Stomach (tissue), 9 donors: ENCODE measurements around the gene RGS7. TPM values are rescaled to one million over a fixed set of nuclear protein-coding genes. Genes with fewer than 3 reads are reported as not detected.

Experiments
- DNase-seq, 2 donors: peaks; one replicate each; pipeline versions ENCODE4 v3.0.0 to v3.0.0-alpha.2; 2013 to 2019
- H3K27ac ChIP-seq, 5 donors: fragments of 200-600 bp in 4 of 5; sonication (generic) in 4 of 5; one replicate each; pipeline ENCODE4 v1.5.1; 2013 to 2019; ENCODE audit warnings: mild to moderate bottlenecking in 1 of 5, moderate library complexity in 1 of 5
- H3K27me3 ChIP-seq, 3 donors: fragments of 200-600 bp; sonication (generic); one replicate each; pipeline ENCODE4 v1.5.1; 2017 to 2019; ENCODE audit warnings: mixed run types in 1 of 3
- H3K36me3 ChIP-seq, 4 donors: fragments of 200-600 bp; sonication (generic); 1 replicate in 3 of 4; 2 replicates in 1 of 4; pipeline ENCODE4 v1.5.1; 2016 to 2019
- H3K4me1 ChIP-seq, 4 donors: fragments of 200-600 bp; sonication (generic); one replicate each; pipeline ENCODE4 v1.5.1; 2016 to 2019
- H3K4me3 ChIP-seq, 4 donors: fragments of 200-600 bp; sonication (generic) in 3 of 4; one replicate each; pipeline ENCODE4 v1.5.1; 2016 to 2019; ENCODE audit warnings: mild to moderate bottlenecking in 1 of 4
- H3K9me3 ChIP-seq, 4 donors: fragments of 200-600 bp; sonication (generic); one replicate each; pipeline ENCODE4 v1.5.1; 2016 to 2019
- EP300 ChIP-seq: sonication (generic); formaldehyde crosslinking; IDR thresholded peaks from one replicate; pipeline ENCODE4 v1.6.1; 2017; ENCODE audit warnings: antibody characterized with exemption
- POLR2A ChIP-seq, 4 donors: fragments of 450-650 bp; IDR thresholded peaks; one replicate each; pipeline ENCODE4 v1.6.1; 2016; ENCODE audit warnings: antibody characterized with exemption in 4 of 4, control low read depth in 2 of 4, mild to moderate bottlenecking in 1 of 4, moderate library complexity in 1 of 4
- POLR2AphosphoS5 ChIP-seq, 3 donors: sonication (generic); formaldehyde crosslinking; IDR thresholded peaks; one replicate each; pipeline ENCODE4 v1.6.1; 2016; ENCODE audit warnings: antibody characterized with exemption in 3 of 3
- WGBS, 5 donors: extraction: QIAGEN DNeasy Blood & Tissue Kit in 3 of 5; methylation state at CpG; one replicate each; pipeline versions ENCODE4 v1.1.5 to v1.1.7; 2013 to 2018; 5-methylcytosine and 5-hydroxymethylcytosine counted together
- intact Hi-C: fragments of 100-400 bp; cut with DNase I; formaldehyde crosslinking; loops from one replicate; pipeline ENCODE4 v1.15.1; 2023; ENCODE audit warnings: low total_unique reads
- polyA plus RNA-seq, 3 donors: library from polyadenylated mRNA; stranded (reverse); fragments of 200-250 nt; gene quantifications; one replicate each; pipeline ENCODE4 v1.2.3, GENCODE V29; 2013
- total RNA-seq, 5 donors: library from RNA; depleted of rRNA; stranded (reverse); fragments of >200 nt; gene quantifications; one replicate each; pipeline versions ENCODE4 v1.1.0 to v1.2.3, GENCODE V29; 2014 to 2016
- TF ChIP-seq, protein P1 (sequence below), 7 experiments: fragments of 450-650 bp in 4 of 7; fragments of 200-600 bp in 3 of 7; sonication (generic) in 3 of 7; IDR thresholded peaks; one replicate each; pipeline ENCODE4 v1.5.1; 2016 to 2019; ENCODE audit warnings: antibody characterized with exemption in 7 of 7, control low read depth in 2 of 7, mild to moderate bottlenecking in 1 of 7
- donor health status: healthy with polysubstance abuse.
- donor health status: Bipolar disorder and iron deficiency.
- donor health status: healthy.

Gene RGS7
- total and polyA plus RNA-seq, 8 donors = 0.23 to 2.9 (median 1.9) TPM; not detected in 2

DNA sequence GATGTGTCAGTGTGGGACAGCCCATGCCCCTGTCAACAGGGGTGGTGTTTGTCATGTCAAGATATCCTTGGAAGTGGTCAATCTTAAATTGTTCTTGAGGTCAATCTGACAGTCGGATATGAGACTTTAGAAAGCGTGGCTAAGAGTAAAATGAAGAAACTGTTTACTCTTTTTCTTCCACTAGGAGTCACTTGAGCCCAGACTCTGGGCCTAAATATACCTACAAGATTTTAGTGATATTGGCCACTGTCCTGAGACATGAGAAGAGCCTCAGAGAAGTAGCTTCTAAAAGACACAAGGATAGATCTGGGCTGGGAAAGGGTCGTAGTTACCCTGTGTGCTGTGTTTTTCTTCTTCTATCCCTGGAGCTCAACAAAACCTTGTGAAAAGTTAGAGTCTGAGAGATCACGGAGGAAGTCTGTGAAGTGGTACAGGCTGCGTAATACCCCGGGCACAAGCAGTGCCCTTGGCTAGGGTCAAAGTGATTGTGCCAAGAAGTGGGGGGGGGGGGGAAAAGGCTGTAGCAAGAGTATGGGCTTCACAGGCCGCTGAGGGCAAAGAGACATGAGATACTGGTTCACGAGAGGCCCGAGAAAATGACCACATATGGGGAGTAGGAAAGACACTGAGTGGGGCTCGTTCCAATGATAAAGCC lies 389.8 kb downstream of the RGS7 start:
- Histone ChIP-seq H3K4me3 (no peak overlapping the region), H3K36me3 (no peaks in the 10 kb centered on the region), H3K4me1 (no peaks in the 10 kb centered on the region), H3K9me3 (no peaks in the 10 kb centered on the region), H3K27ac (no peak overlapping the region), H3K27me3 (no peaks in the 10 kb centered on the region)
- WGBS, 5 donors = 69 to 81% (median 75%) methylated on average over 10 of the region's 10 CpGs
- intact Hi-C loops = no loop called here
- DNase-seq = peak in 1 of 2 donors; percentile 27
- TF ChIP-seq, protein P1, sequence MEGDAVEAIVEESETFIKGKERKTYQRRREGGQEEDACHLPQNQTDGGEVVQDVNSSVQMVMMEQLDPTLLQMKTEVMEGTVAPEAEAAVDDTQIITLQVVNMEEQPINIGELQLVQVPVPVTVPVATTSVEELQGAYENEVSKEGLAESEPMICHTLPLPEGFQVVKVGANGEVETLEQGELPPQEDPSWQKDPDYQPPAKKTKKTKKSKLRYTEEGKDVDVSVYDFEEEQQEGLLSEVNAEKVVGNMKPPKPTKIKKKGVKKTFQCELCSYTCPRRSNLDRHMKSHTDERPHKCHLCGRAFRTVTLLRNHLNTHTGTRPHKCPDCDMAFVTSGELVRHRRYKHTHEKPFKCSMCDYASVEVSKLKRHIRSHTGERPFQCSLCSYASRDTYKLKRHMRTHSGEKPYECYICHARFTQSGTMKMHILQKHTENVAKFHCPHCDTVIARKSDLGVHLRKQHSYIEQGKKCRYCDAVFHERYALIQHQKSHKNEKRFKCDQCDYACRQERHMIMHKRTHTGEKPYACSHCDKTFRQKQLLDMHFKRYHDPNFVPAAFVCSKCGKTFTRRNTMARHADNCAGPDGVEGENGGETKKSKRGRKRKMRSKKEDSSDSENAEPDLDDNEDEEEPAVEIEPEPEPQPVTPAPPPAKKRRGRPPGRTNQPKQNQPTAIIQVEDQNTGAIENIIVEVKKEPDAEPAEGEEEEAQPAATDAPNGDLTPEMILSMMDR (IDR thresholded peaks at IDR 0.05) = peak in 3 of 7 experiments; percentile 25 to 51 (median 33)
- no peak for TF ChIP-seq POLR2A (IDR thresholded peaks at IDR 0.05)

DNA sequence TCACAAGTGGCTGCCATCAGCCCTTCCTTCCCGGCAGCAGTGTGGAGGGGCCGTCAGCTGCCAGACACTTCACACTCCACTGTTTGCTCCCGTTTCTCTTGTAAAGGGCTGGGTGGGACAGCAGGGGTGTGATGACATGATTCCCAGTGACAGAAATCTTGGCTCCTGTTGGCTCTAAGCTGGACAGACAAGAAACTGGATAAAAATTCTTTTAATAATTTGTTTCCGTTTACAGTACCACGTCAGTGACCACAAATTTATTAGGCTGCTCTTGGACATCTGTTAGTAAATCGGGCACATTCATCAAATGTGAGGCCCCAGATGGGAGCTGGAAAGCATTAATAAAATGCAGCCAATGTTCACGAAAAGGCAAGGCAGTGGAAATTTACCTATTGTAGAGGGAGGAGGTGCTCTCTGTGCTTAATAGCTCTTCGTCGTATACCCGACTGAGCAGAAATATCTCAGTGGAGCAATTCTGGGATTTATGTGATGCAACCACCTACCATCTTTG lies 391.4 kb downstream of the RGS7 start:
- no peaks in the 10 kb centered on the region for H3K9me3 ChIP-seq
- no peaks in the 10 kb centered on the region for H3K27me3 ChIP-seq
- H3K4me1 ChIP-seq = no peaks in the 10 kb centered on the region
- TF ChIP-seq, protein P1 (IDR thresholded peaks at IDR 0.05) = no peak
- TF ChIP-seq POLR2A (IDR thresholded peaks at IDR 0.05) (no peak), POLR2AphosphoS5 (IDR thresholded peaks at IDR 0.05) (no peak), EP300 (no peak)
- WGBS, 5 donors = 46 to 63% (median 57%) methylated on average over 10 of the region's 10 CpGs
- peak in 1 of 2 donors; percentile 12 for DNase-seq
- intact Hi-C loops = no loop called here
- H3K36me3 ChIP-seq = no peaks in the 10 kb centered on the region
- H3K4me3 ChIP-seq = no peak overlapping the region
- H3K27ac ChIP-seq = no peak overlapping the region

DNA sequence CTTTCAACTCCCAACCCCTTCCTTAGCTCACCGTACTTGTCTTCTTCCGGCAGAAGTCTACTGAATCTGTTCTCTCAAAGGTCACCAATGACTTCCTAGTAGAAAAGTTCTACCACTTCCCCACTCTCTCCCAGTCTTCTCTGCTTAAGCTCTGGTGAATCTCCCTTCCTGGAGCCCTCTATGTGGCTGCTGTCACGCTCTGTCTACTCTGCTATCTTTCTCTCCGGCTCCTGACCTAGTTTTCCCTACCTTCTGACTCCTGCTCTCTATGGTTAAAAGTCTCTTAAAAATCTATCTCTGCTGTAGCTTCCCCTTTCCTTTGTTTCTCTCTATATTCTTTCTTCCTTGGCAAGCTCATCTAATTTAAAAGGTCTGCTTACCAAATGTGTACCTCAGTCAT lies 394.9 kb downstream of the RGS7 start:
- WGBS, 5 donors = 77 to 89% (median 86%) methylated on average over 4 of the region's 4 CpGs
- Histone ChIP-seq H3K27me3 (no peaks in the 10 kb centered on the region), H3K9me3 (no peaks in the 10 kb centered on the region), H3K4me1 (no peaks in the 10 kb centered on the region), H3K4me3 (no peak overlapping the region), H3K27ac (no peak overlapping the region), H3K36me3 (no peaks in the 10 kb centered on the region)
- intact Hi-C loops = no loop called here
- TF ChIP-seq POLR2AphosphoS5 (IDR thresholded peaks at IDR 0.05) = no peak
- no peak for DNase-seq

DNA sequence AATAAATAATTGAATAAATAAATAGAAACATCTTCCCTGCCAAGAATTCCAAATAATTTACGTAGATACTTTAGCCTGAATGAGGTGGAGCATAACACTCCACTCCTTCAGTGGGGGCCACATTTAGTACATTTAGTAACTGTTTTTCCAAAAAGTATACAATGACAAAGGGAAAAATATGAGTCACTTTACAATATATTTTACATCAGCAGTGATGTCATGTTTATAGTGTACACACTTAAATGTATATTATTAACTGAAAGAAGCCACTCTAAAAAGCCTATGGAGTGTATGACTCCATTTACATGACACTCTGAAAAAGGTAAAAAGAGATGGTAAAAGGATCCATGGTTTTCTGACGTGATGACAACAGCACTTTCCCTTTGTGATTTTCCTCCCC lies 400.6 kb downstream of the RGS7 start:
- Histone ChIP-seq H3K9me3 (no peaks in the 10 kb centered on the region), H3K27ac (no peak overlapping the region), H3K36me3 (no peaks in the 10 kb centered on the region), H3K27me3 (no peaks in the 10 kb centered on the region), H3K4me3 (no peak overlapping the region), H3K4me1 (no peaks in the 10 kb centered on the region)
- no peak for DNase-seq
- whole genome bisulfite sequencing, 5 donors = 79 to 88% (median 82%) methylated on average over 2 of the region's 2 CpGs
- intact Hi-C loops = no loop called here
- TF ChIP-seq POLR2AphosphoS5 (IDR thresholded peaks at IDR 0.05) (no peak), EP300 (no peak), POLR2A (IDR thresholded peaks at IDR 0.05) (no peak)
- TF ChIP-seq, protein P1 (IDR thresholded peaks at IDR 0.05) = no peak

DNA sequence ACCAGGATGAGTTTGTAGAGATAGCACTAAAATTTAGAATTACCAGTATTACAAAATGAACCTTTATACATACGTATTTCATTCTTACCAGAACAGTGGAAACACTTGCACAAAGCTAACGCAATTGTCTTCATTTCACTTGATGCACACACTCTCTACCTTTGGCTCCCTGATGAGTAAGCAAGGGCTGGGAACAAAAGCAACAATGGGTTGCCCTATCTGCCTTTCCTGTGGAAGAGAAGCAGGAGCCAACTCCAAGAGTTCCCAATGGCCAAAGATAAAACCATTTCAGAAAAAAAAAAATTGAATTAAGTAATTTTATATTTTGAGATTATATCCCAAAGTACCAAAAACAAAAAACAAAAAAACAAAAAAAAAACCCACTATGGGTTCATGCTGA lies 401.0 kb downstream of the RGS7 start:
- intact Hi-C loops = no loop called here
- Histone ChIP-seq H3K4me3 (no peak overlapping the region), H3K36me3 (no peaks in the 10 kb centered on the region), H3K27me3 (no peaks in the 10 kb centered on the region), H3K27ac (no peak overlapping the region), H3K4me1 (no peaks in the 10 kb centered on the region), H3K9me3 (no peaks in the 10 kb centered on the region)
- TF ChIP-seq EP300 = no peak
- no peak for TF ChIP-seq POLR2A (IDR thresholded peaks at IDR 0.05)
- TF ChIP-seq POLR2AphosphoS5 (IDR thresholded peaks at IDR 0.05) = no peak
- TF ChIP-seq, protein P1 (IDR thresholded peaks at IDR 0.05) = no peak
- 46 to 68% (median 48%) methylated on average over 2 of the region's 2 CpGs for WGBS, 5 donors
- no peak for DNase-seq
